Measurements from ENCODE around the gene AFG1L.
"Not testable (repeated sequence)": the region's sequence is repeated elsewhere in the genome, so short reads cannot be mapped to it uniquely, and the experiment has no call there.

The AFG1L gene

GRCh38 chr6:108407904-108408827 is 113.3 kb downstream of the AFG1L start:
- Histone ChIP-seq H3K27me3 (ENCODE audit: control insufficient read depth in 1 of 2, insufficient read depth in 2 of 2, low read length in 2 of 2) (no peaks in the 10 kb centered on the region), H3K4me1 (ENCODE audit: control insufficient read depth, insufficient read depth, low read length) (no peaks in the 10 kb centered on the region), H3K9ac (ENCODE audit: low read length in 2 of 2) (no peak overlapping the region), H3K4me3 (ENCODE audit: low read length in 2 of 2) (no peak overlapping the region), H3K9me3 (ENCODE audit: control insufficient read depth in 2 of 2, low read length in 2 of 2) (no peaks in the 10 kb centered on the region), H3K36me3 (ENCODE audit: control insufficient read depth in 2 of 2, insufficient read depth in 2 of 2, low read length in 2 of 2) (peaks cover 0 to 4% of the 10 kb centered on the region in 2 donors), H3K27ac (ENCODE audit: low read length) (no peak overlapping the region)

GRCh38 chr6:108408861-108409260 is 114.0 kb downstream of the AFG1L start:
- H3K4me3 ChIP-seq (ENCODE audit: low read length in 2 of 2) = no peak overlapping the region
- no peak overlapping the region for H3K27ac ChIP-seq (ENCODE audit: low read length)
- no peaks in the 10 kb centered on the region for H3K4me1 ChIP-seq (ENCODE audit: control insufficient read depth, insufficient read depth, low read length)
- peaks cover 0 to 4% of the 10 kb centered on the region in 2 donors for H3K36me3 ChIP-seq (ENCODE audit: control insufficient read depth in 2 of 2, insufficient read depth in 2 of 2, low read length in 2 of 2)
- no peak overlapping the region for H3K9ac ChIP-seq (ENCODE audit: low read length in 2 of 2)
- H3K9me3 ChIP-seq (ENCODE audit: control insufficient read depth in 2 of 2, low read length in 2 of 2) = no peaks in the 10 kb centered on the region
- H3K27me3 ChIP-seq (ENCODE audit: control insufficient read depth in 1 of 2, insufficient read depth in 2 of 2, low read length in 2 of 2) = no peaks in the 10 kb centered on the region

GRCh38 chr6:108416047-108416833 is 121.4 kb downstream of the AFG1L start:
- H3K27me3 ChIP-seq (ENCODE audit: control insufficient read depth in 1 of 2, insufficient read depth in 2 of 2, low read length in 2 of 2); H3K9me3 ChIP-seq (ENCODE audit: control insufficient read depth in 2 of 2, low read length in 2 of 2); H3K4me1 ChIP-seq (ENCODE audit: control insufficient read depth, insufficient read depth, low read length); H3K27ac ChIP-seq (ENCODE audit: low read length); H3K9ac ChIP-seq (ENCODE audit: low read length in 2 of 2); H3K36me3 ChIP-seq (ENCODE audit: control insufficient read depth in 2 of 2, insufficient read depth in 2 of 2, low read length in 2 of 2); H3K4me3 ChIP-seq (ENCODE audit: low read length in 2 of 2): not testable (repeated sequence)

- H3K4me3 ChIP-seq (ENCODE audit: low read length in 2 of 2) = no peak overlapping the region
- H3K36me3 ChIP-seq (ENCODE audit: control insufficient read depth in 2 of 2, insufficient read depth in 2 of 2, low read length in 2 of 2) = no peaks in the 10 kb centered on the region
- H3K9me3 ChIP-seq (ENCODE audit: control insufficient read depth in 2 of 2, low read length in 2 of 2) = no peaks in the 10 kb centered on the region
- no peak overlapping the region for H3K9ac ChIP-seq (ENCODE audit: low read length in 2 of 2)
- no peaks in the 10 kb centered on the region for H3K4me1 ChIP-seq (ENCODE audit: control insufficient read depth, insufficient read depth, low read length)
- H3K27ac ChIP-seq (ENCODE audit: low read length) = no peak overlapping the region
- no peaks in the 10 kb centered on the region for H3K27me3 ChIP-seq (ENCODE audit: control insufficient read depth in 1 of 2, insufficient read depth in 2 of 2, low read length in 2 of 2)
Measured at GRCh38 chr6:108417027-108417426, 122.2 kb downstream of the AFG1L start.

GRCh38 chr6:108419474-108419873 is 124.6 kb downstream of the AFG1L start:
- no peaks in the 10 kb centered on the region for H3K9me3 ChIP-seq (ENCODE audit: control insufficient read depth in 2 of 2, low read length in 2 of 2)
- no peak overlapping the region for H3K9ac ChIP-seq (ENCODE audit: low read length in 2 of 2)
- no peaks in the 10 kb centered on the region for H3K4me1 ChIP-seq (ENCODE audit: control insufficient read depth, insufficient read depth, low read length)
- H3K27me3 ChIP-seq (ENCODE audit: control insufficient read depth in 1 of 2, insufficient read depth in 2 of 2, low read length in 2 of 2) = no peaks in the 10 kb centered on the region
- H3K36me3 ChIP-seq (ENCODE audit: control insufficient read depth in 2 of 2, insufficient read depth in 2 of 2, low read length in 2 of 2) = no peaks in the 10 kb centered on the region
- H3K4me3 ChIP-seq (ENCODE audit: low read length in 2 of 2) = no peak overlapping the region
- no peak overlapping the region for H3K27ac ChIP-seq (ENCODE audit: low read length)

GRCh38 chr6:108419934-108420609 is 125.2 kb downstream of the AFG1L start:
- Histone ChIP-seq H3K36me3 (ENCODE audit: control insufficient read depth in 2 of 2, insufficient read depth in 2 of 2, low read length in 2 of 2) (no peaks in the 10 kb centered on the region), H3K4me3 (ENCODE audit: low read length in 2 of 2) (no peak overlapping the region), H3K9ac (ENCODE audit: low read length in 2 of 2) (no peak overlapping the region), H3K4me1 (ENCODE audit: control insufficient read depth, insufficient read depth, low read length) (no peaks in the 10 kb centered on the region), H3K9me3 (ENCODE audit: control insufficient read depth in 2 of 2, low read length in 2 of 2) (no peaks in the 10 kb centered on the region), H3K27me3 (ENCODE audit: control insufficient read depth in 1 of 2, insufficient read depth in 2 of 2, low read length in 2 of 2) (no peaks in the 10 kb centered on the region), H3K27ac (ENCODE audit: low read length) (no peak overlapping the region)

GRCh38 chr6:108421366-108421765 is 126.5 kb downstream of the AFG1L start:
- Histone ChIP-seq H3K36me3 (ENCODE audit: control insufficient read depth in 2 of 2, insufficient read depth in 2 of 2, low read length in 2 of 2) (no peaks in the 10 kb centered on the region), H3K4me1 (ENCODE audit: control insufficient read depth, insufficient read depth, low read length) (no peaks in the 10 kb centered on the region), H3K9me3 (ENCODE audit: control insufficient read depth in 2 of 2, low read length in 2 of 2) (no peaks in the 10 kb centered on the region), H3K4me3 (ENCODE audit: low read length in 2 of 2) (no peak overlapping the region), H3K27ac (ENCODE audit: low read length) (no peak overlapping the region), H3K27me3 (ENCODE audit: control insufficient read depth in 1 of 2, insufficient read depth in 2 of 2, low read length in 2 of 2) (no peaks in the 10 kb centered on the region), H3K9ac (ENCODE audit: low read length in 2 of 2) (no peak overlapping the region)

- no peaks in the 10 kb centered on the region for H3K4me1 ChIP-seq (ENCODE audit: control insufficient read depth, insufficient read depth, low read length)
- H3K27ac ChIP-seq (ENCODE audit: low read length) = no peak overlapping the region
- H3K9ac ChIP-seq (ENCODE audit: low read length in 2 of 2) = no peak overlapping the region
- no peak overlapping the region for H3K4me3 ChIP-seq (ENCODE audit: low read length in 2 of 2)
- no peaks in the 10 kb centered on the region for H3K9me3 ChIP-seq (ENCODE audit: control insufficient read depth in 2 of 2, low read length in 2 of 2)
- H3K27me3 ChIP-seq (ENCODE audit: control insufficient read depth in 1 of 2, insufficient read depth in 2 of 2, low read length in 2 of 2) = no peaks in the 10 kb centered on the region
- H3K36me3 ChIP-seq (ENCODE audit: control insufficient read depth in 2 of 2, insufficient read depth in 2 of 2, low read length in 2 of 2) = no peaks in the 10 kb centered on the region
Measured at GRCh38 chr6:108423982-108424705, 129.3 kb downstream of the AFG1L start.

GRCh38 chr6:108425428-108425827 is 130.6 kb downstream of the AFG1L start:
- H3K36me3 ChIP-seq (ENCODE audit: control insufficient read depth in 2 of 2, insufficient read depth in 2 of 2, low read length in 2 of 2) = no peaks in the 10 kb centered on the region
- no peak overlapping the region for H3K4me3 ChIP-seq (ENCODE audit: low read length in 2 of 2)
- no peaks in the 10 kb centered on the region for H3K9me3 ChIP-seq (ENCODE audit: control insufficient read depth in 2 of 2, low read length in 2 of 2)
- H3K27me3 ChIP-seq (ENCODE audit: control insufficient read depth in 1 of 2, insufficient read depth in 2 of 2, low read length in 2 of 2) = no peaks in the 10 kb centered on the region
- no peaks in the 10 kb centered on the region for H3K4me1 ChIP-seq (ENCODE audit: control insufficient read depth, insufficient read depth, low read length)
- H3K9ac ChIP-seq (ENCODE audit: low read length in 2 of 2) = no peak overlapping the region
- no peak overlapping the region for H3K27ac ChIP-seq (ENCODE audit: low read length)

- Histone ChIP-seq H3K9ac (ENCODE audit: low read length in 2 of 2) (no peak overlapping the region), H3K9me3 (ENCODE audit: control insufficient read depth in 2 of 2, low read length in 2 of 2) (no peaks in the 10 kb centered on the region), H3K36me3 (ENCODE audit: control insufficient read depth in 2 of 2, insufficient read depth in 2 of 2, low read length in 2 of 2) (no peaks in the 10 kb centered on the region), H3K27me3 (ENCODE audit: control insufficient read depth in 1 of 2, insufficient read depth in 2 of 2, low read length in 2 of 2) (no peaks in the 10 kb centered on the region), H3K27ac (ENCODE audit: low read length) (no peak overlapping the region), H3K4me1 (ENCODE audit: control insufficient read depth, insufficient read depth, low read length) (no peaks in the 10 kb centered on the region), H3K4me3 (ENCODE audit: low read length in 2 of 2) (no peak overlapping the region)
Measured at GRCh38 chr6:108432143-108432542, 137.3 kb downstream of the AFG1L start.

All from stomach smooth muscle (tissue), 2 donors.